ENCODE data around the gene TMEM88.
A peak's percentile ranks its signal among the peaks of the same experiment; 100 is the strongest.
"Not testable (repeated sequence)": the region's sequence is repeated elsewhere in the genome, so short reads cannot be mapped to it uniquely, and the experiment has no call there.

TMEM88 gene

DNA sequence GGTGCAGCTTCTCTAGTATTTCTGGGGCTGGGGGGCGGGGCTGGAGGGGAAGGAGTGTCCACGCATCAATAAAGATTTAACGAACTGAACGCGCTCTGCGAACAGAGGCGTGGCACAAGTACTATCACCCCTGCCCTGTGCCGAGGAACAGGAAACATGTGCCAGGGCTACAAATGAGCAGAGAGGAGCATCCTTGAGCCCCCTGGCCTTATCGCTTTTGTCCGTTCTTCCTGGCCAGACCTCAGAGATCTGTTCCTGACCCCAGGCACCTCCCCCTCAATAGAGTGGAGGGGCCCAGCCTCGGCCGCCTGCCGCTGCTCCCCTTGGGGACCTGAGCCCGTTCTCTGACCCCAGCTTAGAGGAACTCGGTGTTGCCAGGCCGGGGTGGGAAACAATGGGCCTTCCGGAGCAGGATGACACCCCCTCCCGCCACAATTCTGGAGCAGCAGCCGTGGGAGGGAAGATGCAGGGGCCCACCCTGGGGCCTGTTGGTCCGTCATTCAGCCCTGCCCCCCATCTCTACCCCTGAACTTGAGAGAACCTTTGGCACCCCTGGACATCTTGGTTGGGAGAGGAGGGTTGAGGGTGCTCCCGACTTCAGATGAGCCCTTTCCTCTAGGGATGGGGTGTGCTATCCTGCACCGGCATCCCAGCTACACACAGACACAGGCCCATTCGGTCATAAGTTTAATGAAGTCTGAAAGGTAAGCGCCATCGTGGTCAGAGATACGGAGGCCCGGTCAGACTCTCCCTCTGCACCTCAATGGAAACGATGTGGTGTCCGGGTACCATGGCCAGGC lies 1.3 kb downstream of the TMEM88 start:
- no peak for DNase-seq (ENCODE audit: low read depth in 2 of 2, low spot score in 1 of 2)

GRCh38 chr17:7856811-7857712 lies 2.2 kb downstream of the TMEM88 start, which contains the start of gene NAA38:
Gene NAA38, minus strand, starts transcription at chr17:7857559. Its CDS starts 96 bp downstream, at chr17:7857463.
- DNase-seq (ENCODE audit: low read depth in 2 of 2, low spot score in 1 of 2), result peak; percentile 85 to 88

DNA sequence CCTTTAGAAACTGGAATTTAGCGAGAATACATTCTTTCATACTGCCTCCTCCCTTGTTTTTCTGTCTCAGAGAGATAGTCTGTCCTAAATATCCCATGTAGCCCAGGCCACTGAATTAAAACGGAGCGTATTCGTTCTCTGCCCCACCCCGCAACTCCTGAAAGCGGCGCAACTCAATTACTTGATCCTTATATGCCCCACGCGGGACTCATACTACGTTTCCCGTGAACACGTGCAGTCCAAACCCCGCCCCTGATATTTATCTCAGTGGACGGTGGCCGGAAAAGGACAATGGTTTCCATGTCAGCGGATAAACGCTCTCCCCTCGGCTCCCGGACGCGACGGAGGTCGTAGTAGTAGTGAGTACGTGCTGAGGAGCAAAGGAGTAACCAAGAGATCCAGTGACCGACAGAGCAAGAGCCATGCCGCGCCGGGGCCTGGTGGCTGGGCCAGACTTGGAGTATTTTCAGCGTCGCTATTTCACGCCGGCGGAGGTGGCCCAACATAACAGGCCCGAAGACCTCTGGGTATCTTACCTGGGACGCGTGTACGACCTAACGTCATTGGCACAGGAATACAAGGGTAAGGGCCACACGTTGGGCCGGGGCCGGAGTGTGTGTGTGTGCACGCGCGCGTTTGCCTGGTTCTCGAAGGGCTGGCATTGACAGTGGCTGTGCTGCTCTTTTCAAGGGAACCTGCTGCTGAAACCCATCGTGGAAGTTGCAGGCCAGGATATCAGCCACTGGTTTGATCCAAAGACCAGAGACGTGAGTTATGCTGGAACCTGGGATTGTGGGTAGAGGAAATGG lies 3.1 kb downstream of the TMEM88 start, which contains the start of gene CYB5D1:
TSS of gene CYB5D1 (plus strand) at position 291 of the 809 bp plus-strand sequence. CDS start at position 423, 132 bp downstream.
- DNase-seq (ENCODE audit: low read depth in 2 of 2, low spot score in 1 of 2), result peak; percentile 80 to 81

DNA sequence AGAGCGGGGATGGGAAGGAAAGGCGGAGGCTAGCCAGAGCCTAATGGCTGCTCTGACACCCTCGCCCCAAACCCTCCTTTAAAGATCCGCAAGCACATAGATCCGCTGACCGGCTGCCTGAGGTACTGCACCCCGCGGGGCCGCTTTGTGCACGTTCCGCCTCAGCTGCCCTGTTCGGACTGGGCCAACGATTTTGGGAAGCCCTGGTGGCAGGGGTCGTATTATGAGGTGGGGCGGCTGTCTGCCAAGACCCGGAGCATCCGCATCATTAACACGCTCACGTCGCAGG lies 3.6 kb downstream of the TMEM88 start:
- DNase-seq (ENCODE audit: low read depth in 2 of 2, low spot score in 1 of 2), result no peak

GRCh38 chr17:7859028-7859427 lies 4.2 kb downstream of the TMEM88 start:
- DNase-seq (ENCODE audit: low read depth in 2 of 2, low spot score in 1 of 2), result no peak

DNA sequence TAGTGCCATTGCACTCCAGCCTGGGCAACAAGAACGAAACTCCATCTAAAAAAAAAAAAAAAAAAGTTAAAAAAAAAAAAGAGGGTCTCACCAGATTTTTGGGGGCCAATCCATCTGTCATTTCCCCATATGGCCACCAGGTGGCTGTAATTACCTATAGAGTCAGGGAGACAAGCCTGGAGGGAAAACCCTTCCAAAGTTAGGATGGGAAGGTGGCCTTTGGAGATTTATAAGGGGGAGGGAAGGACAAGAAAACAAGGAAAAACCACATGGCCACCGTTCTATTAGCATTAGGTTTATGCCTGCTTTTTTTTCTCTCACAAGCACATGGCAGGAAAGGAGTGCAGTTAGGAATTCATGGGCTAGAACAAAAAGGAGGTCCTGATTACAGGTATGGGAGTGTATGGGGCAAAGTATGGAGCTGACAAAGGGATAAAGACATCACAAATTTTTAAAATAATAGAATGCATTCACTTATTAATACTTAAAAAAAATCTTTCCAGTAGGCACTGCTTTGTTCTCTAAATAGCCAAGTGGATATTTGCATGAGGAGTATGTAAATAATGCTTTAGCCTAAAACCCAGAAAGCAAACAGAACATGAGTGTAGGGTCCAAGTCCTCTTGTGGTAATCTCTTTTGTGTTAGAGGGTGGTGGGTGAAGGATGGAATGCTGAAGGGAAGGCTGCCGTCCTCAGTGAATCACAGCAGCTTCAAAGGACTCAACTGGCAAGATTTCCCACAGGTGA lies 8.0 kb downstream of the TMEM88 start:
- DNase-seq (ENCODE audit: low read depth in 2 of 2, low spot score in 1 of 2), result no peak

DNA sequence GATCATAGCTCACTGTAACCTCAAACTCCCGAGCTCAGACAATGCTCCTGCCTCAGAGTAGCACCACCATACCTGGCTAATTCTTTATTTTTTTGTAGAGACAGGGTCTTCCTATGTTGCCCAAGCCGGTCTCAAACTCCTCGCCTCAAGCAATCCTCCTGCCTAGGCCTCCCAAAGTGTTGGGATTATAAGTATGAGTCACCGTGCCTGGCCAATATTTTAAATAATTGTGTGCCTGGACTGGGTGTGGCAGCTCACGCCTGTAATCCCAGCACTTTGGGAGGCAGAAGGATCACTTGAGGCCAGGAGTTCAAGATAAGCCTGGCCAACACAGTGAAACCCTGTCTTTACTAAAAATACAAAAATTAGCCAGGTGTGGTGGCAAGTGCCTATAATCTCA lies 9.5 kb downstream of the TMEM88 start:
- DNase-seq (ENCODE audit: low read depth in 2 of 2, low spot score in 1 of 2), result not testable (repeated sequence)

DNA sequence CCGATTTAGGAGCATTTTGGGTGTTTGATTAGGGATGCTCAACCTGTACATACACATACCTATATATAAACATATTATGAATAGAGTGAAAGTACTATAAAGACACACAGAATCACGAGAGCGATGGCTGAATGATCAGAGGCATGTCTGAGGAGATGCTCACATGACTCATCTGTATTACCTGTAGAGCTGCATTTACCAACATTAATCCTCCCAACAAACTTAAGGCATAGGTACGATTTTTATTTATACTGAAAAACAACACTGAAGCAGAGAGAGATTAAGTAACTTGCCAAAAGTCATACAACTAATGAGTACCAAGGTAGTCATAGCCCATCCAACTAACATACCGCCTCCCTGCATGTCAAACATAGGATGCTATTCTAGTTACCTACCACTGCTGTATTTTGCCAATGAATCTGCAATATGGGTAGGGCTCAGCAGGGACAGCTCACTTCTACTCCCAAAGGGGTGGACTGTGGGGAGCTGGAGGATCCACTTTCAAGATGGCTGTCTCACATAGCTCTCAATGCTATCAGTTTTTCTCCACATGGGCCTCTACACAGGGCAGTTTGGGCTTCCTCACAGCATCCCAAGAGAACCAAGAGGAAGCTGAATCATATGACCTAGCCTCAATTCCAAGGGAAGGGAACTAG lies 10.3 kb downstream of the TMEM88 start:
- no peak for DNase-seq (ENCODE audit: low read depth in 2 of 2, low spot score in 1 of 2)

DNA sequence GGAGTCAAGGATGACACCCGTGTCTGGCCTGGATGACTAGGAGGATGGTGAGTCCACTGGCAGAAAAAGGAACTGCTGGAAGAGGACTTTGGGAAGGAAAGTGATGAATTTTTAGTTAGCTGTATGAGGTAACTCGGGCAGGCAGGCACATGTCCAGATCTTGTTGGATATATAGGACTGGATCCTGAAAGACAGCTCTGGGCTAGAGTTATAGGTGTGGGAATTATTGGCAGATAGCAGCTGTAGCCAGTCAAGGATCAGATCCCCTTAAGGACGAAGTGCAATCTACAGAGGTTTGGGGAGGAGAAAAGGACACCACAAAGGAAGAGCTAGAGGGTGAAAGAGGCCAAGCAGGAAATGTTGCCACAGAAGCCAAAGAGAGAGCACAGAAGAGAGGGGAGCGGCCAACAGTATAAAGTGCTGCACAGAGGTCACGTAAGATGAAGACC lies 13.0 kb downstream of the TMEM88 start:
- DNase-seq (ENCODE audit: low read depth in 2 of 2, low spot score in 1 of 2), result no peak

DNA sequence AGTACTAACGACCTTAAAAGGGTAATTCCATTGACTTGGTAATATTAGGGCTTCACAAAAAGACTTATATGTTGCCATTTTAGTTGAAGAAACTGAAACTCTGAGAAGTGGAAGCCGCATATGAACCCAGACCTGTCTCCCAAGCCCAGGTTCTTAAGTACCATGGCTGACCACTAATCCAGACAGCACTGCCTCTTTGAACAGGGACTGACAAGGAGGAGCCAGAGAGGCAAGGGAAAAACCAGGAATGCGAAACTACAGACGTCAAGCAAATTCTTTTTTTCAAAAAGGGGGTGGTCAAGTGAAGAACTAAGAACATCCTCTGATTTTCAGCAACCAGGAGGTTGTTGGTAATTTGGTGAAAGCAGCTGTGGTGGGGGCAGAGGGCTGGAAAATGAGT lies 18.2 kb downstream of the TMEM88 start:
- no peak for DNase-seq (ENCODE audit: low read depth in 2 of 2, low spot score in 1 of 2)

DNA sequence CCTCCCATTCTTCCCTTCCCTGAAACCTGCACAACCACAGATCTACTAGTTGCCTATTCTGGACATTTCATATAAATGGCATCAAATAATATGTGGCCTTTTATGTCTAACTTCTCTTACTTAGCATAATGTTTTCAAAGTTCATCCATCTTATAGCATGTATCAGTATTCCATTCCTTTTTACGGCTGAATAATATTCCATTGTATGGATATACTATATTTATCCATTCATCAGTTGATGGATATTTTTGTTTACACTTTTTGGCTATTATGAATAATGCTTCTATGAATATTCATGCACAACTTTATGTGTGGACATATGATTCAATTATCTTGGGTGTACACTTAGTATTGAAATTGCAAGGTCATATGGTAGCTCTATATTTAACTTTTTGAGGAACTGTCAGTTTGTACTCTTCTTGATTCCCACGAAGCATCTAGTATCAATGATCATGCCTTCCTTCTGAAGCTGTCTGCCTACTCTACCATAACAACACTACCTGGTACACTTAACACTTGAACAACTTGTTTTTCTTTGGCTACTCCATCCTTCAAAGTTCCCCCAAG lies 21.0 kb downstream of the TMEM88 start:
- DNase-seq (ENCODE audit: low read depth in 2 of 2, low spot score in 1 of 2), result no peak

DNA sequence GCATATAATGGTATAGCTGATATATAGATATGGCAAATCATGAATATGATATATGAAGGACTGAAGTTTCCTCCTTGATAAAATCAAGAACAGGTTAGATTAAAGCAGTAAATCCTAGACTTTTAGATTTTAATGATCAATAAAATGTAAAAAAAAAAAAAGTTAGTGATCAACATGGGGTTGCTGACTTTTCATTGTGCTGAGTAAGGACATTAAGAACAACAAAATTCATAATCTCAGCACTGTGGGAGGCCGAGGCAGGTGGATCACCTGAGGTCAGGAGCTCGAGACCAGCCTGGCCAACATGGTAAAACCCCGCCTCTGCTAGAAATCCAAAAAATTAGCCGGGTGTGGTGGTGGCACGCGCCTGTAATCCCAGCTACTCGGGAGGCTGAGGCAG lies 23.4 kb downstream of the TMEM88 start:
- no peak for DNase-seq (ENCODE audit: low read depth in 2 of 2, low spot score in 1 of 2)

DNA sequence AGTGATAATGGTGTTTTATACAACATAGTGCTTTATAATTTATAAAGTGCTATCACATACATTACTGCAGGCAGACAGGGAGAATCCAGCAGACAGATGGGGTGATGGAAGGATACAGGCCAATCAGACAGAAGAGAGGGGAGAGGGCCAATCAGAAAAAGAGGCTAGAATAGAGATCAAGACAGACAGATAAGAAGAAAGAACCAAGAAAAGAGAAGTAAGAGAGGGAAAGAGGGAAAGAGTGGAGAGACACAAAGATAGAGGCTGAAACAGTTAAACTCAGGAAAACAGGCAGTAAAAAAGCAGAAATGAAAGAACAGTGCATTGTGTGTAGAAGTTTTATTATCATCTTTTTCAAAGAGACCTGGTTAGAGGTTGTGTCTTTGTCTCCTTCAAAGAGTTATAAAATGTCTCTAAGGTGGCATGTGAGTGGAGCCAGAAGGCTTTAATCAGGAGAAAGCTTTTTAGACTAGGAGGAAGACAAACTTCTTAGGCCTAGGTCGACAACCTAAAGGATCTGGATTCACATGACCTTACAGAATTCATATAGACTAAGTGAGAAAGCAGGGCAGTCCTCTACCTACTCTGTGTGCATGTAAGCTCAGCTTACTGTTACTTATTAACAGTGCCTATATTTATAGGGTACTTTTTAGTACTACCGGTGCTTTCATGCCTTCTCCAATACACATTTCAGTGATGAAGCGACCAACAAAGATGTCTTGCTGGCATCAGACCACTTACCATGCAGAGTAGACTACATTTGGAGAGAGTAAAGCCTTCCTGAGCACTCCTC lies 25.4 kb downstream of the TMEM88 start:
- DNase-seq (ENCODE audit: low read depth in 2 of 2, low spot score in 1 of 2), result no peak

- DNase-seq (ENCODE audit: low read depth in 2 of 2, low spot score in 1 of 2), result no peak
Measured at GRCh38 chr17:7881276-7882054, 26.6 kb downstream of the TMEM88 start.

- DNase-seq (ENCODE audit: low read depth in 2 of 2, low spot score in 1 of 2), result no peak
Measured at GRCh38 chr17:7882068-7882467, 27.2 kb downstream of the TMEM88 start.

GRCh38 chr17:7882629-7883028 lies 27.8 kb downstream of the TMEM88 start:
- no peak for DNase-seq (ENCODE audit: low read depth in 2 of 2, low spot score in 1 of 2)

- DNase-seq (ENCODE audit: low read depth in 2 of 2, low spot score in 1 of 2), result peak in 1 of 2 donors; percentile 21
Measured at GRCh38 chr17:7883781-7884386, 29.0 kb downstream of the TMEM88 start.
